Retinal pigment epithelial cell (primary cell): ENCODE results near the gene PARVB.

Experiments
- DNase-seq: peaks from one replicate; pipeline ENCODE4 v3.0.0-alpha.2; 2010; ENCODE audit warnings: low read depth
- H3K4me3 ChIP-seq: 2 replicates; pipeline ENCODE4 v1.5.1; 2011; ENCODE audit warnings: mild to moderate bottlenecking, low read length, control low read depth, moderate library complexity
- CTCF ChIP-seq: conservative IDR thresholded peaks from 2 replicates; pipeline ENCODE4 v1.5.1; 2011; ENCODE audit warnings: low read depth, low read length, control low read depth, inconsistent platforms

PARVB gene

GRCh38 chr22:43996981-43997265 lies 27.2 kb upstream of the PARVB start:
- peak; percentile 9 for TF ChIP-seq CTCF
- no peak overlapping the region for H3K4me3 ChIP-seq
- DNase-seq = no peak

- no peak for DNase-seq
- no peak for TF ChIP-seq CTCF
- no peak overlapping the region for H3K4me3 ChIP-seq
Measured at GRCh38 chr22:43998679-43999264, 25.3 kb upstream of the PARVB start.

GRCh38 chr22:43999378-43999777 lies 24.7 kb upstream of the PARVB start:
- DNase-seq = no peak
- H3K4me3 ChIP-seq = no peak overlapping the region
- TF ChIP-seq CTCF = no peak

- no peak for DNase-seq
- H3K4me3 ChIP-seq = no peak overlapping the region
- TF ChIP-seq CTCF = no peak
Measured at GRCh38 chr22:44000123-44000522, 24.0 kb upstream of the PARVB start.

- H3K4me3 ChIP-seq = no peak overlapping the region
- DNase-seq = no peak
- TF ChIP-seq CTCF = no peak
Measured at GRCh38 chr22:44001521-44001920, 22.6 kb upstream of the PARVB start.

GRCh38 chr22:44002324-44002723 lies 21.8 kb upstream of the PARVB start:
- no peak for TF ChIP-seq CTCF
- no peak for DNase-seq
- H3K4me3 ChIP-seq = no peak overlapping the region

GRCh38 chr22:44002997-44003396 lies 21.1 kb upstream of the PARVB start:
- DNase-seq = no peak
- no peak for TF ChIP-seq CTCF

More at GRCh38 chr22:44002997-44003396, 21.1 kb upstream of the PARVB start:
- H3K4me3 ChIP-seq = no peak overlapping the region
